ENCODE data around the gene TRIM45. TPM values are rescaled to one million over a fixed set of nuclear protein-coding genes. Genes with fewer than 3 reads are reported as not detected.

The TRIM45 gene
- polyA plus RNA-seq, 1 of the 3 experiments (the other 2 are of a cell fraction), result 7.4 TPM

DNA sequence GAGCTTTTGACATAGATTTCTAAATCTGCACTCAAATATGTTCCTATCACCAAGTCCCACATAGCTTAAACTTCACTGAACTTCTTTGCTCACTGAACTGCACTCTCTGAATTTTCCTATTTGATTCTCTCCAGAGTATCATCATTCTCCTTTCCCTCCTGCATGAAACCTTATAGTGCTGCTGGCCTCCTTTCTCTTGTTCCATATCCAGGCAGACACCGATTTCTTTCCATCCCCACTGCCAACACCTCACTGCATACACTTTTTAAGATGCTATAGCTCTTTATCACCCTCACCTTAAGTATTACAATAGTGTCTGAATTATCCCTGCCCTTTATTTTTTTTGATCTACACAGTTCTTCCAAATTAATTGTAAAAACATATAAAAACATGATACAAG is 3.1 kb upstream of the TRIM45 start:
- H3K36me3 ChIP-seq (replicated peaks in 1 of 2; ENCODE audit: control insufficient read depth in 1 of 2, insufficient read depth in 2 of 2, low read length in 1 of 2), result no peaks in the 10 kb centered on the region
- no peaks in the 10 kb centered on the region for H3F3A ChIP-seq (replicated peaks; ENCODE audit: insufficient read depth)
- H3K79me2 ChIP-seq (ENCODE audit: insufficient read depth), result peaks cover 6% of the 10 kb centered on the region
- H3K9me3 ChIP-seq, result no peaks in the 10 kb centered on the region
- no peaks in the 10 kb centered on the region for H3K27me3 ChIP-seq (ENCODE audit: insufficient read depth)
- H3K4me2 ChIP-seq, result no peak overlapping the region
- peaks cover 10 to 12% of the 10 kb centered on the region in 2 experiments for H3K4me1 ChIP-seq (ENCODE audit: control insufficient read depth in 1 of 2, insufficient read depth in 2 of 2, low read depth in 1 of 2, low read length in 1 of 2)
- no peaks in the 10 kb centered on the region for H4K20me1 ChIP-seq (ENCODE audit: insufficient read depth)
- no peak overlapping the region for H3K4me3 ChIP-seq (ENCODE audit: low read depth in 2 of 2, low read length in 1 of 2)
- no peak for DNase-seq
- ChIA-PET CTCF (interaction anchor here (0.9 to 3.8 kb wide), 3 partner anchors 57 to 160 kb away, joined by 4 to 27 read pairs (median 24); no protein-coding TSS in a partner anchor), POLR2A (interaction anchor here (0.8 kb wide), 1 partner anchor 57 kb away, joined by 3 read pairs; no protein-coding TSS in a partner anchor)
- no peak overlapping the region for H3K27ac ChIP-seq (ENCODE audit: low read depth in 2 of 2, low read length in 1 of 2)
- H2AFZ ChIP-seq (ENCODE audit: low read depth), result no peak overlapping the region
- H3K9me2 ChIP-seq, result no peaks in the 10 kb centered on the region
- no peak for TF ChIP-seq EZH2phosphoT487 (IDR thresholded peaks at IDR 0.05; ENCODE audit: borderline replicate concordance, low read depth)
- TF ChIP-seq JUND (IDR thresholded peaks at IDR 0.05), result no peak
- no peak for TF ChIP-seq SMC3 (IDR thresholded peaks at IDR 0.05; ENCODE audit: low read depth, low read length)
- TF ChIP-seq EP300 (IDR thresholded peaks at IDR 0.05; ENCODE audit: borderline replicate concordance in 1 of 2, low read depth in 1 of 2, low read length in 1 of 2), result no peak
- TF ChIP-seq POLR2AphosphoS5 (IDR thresholded peaks at IDR 0.05; ENCODE audit: low read depth, low read length), result no peak
- TF ChIP-seq MXI1 (IDR thresholded peaks at IDR 0.05; ENCODE audit: low read depth, low read length), result no peak
- TF ChIP-seq RFX5 (IDR thresholded peaks at IDR 0.05; ENCODE audit: low read length), result no peak
- TF ChIP-seq TAF1 (IDR thresholded peaks at IDR 0.05; ENCODE audit: borderline replicate concordance, low read depth, low read length), result no peak
- TF ChIP-seq, protein P1, sequence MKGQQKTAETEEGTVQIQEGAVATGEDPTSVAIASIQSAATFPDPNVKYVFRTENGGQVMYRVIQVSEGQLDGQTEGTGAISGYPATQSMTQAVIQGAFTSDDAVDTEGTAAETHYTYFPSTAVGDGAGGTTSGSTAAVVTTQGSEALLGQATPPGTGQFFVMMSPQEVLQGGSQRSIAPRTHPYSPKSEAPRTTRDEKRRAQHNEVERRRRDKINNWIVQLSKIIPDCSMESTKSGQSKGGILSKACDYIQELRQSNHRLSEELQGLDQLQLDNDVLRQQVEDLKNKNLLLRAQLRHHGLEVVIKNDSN (IDR thresholded peaks at IDR 0.05; ENCODE audit: borderline replicate concordance, low read depth), result no peak
- TF ChIP-seq TEAD4 (IDR thresholded peaks at IDR 0.05; ENCODE audit: borderline replicate concordance, insufficient read depth), result no peak
- TF ChIP-seq FOSL2 (IDR thresholded peaks at IDR 0.05; ENCODE audit: borderline replicate concordance, low read depth), result no peak
- no peak for TF ChIP-seq MEF2A (IDR thresholded peaks at IDR 0.05; ENCODE audit: borderline replicate concordance, low read depth)
- no peak overlapping the region for H3K9ac ChIP-seq
- 18% methylated on average over 1 of the region's 1 CpG for WGBS (ENCODE audit: low lambda C conversion rate)

DNA sequence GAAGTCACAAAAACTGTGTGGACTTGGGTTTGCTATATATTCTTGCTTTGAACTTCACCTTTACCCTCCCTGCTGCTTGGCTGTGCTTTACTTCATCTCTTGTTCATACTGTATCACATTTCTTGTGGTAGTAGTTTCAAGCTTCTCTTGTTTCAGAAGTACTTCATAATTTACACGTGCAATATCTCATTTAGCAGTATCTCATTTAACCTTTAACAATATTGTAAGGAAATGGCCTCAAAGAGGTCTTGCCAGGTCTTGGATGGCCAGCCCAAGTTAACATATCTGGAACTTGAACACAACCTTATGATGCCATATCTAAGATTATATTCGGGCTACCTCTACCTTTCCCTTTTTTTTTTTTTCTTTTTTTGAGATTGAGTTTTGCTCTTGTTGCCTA is 1.7 kb upstream of the TRIM45 start:
- H3K4me2 ChIP-seq, result no peak overlapping the region
- no peak overlapping the region for H3K9ac ChIP-seq
- POLR2A ChIA-PET, result no interaction called here
- no peaks in the 10 kb centered on the region for H3K9me3 ChIP-seq
- peaks cover 9 to 10% of the 10 kb centered on the region in 2 experiments; a peak in 3 of 4 replicates for H3K4me1 ChIP-seq (ENCODE audit: control insufficient read depth in 1 of 2, insufficient read depth in 2 of 2, low read depth in 1 of 2, low read length in 1 of 2)
- H4K20me1 ChIP-seq (ENCODE audit: insufficient read depth), result no peaks in the 10 kb centered on the region
- H3K36me3 ChIP-seq (replicated peaks in 1 of 2; ENCODE audit: control insufficient read depth in 1 of 2, insufficient read depth in 2 of 2, low read length in 1 of 2), result no peaks in the 10 kb centered on the region
- TF ChIP-seq CHD2 (IDR thresholded peaks at IDR 0.05; ENCODE audit: low read length, partially characterized antibody), result no peak
- TF ChIP-seq, protein P2, sequence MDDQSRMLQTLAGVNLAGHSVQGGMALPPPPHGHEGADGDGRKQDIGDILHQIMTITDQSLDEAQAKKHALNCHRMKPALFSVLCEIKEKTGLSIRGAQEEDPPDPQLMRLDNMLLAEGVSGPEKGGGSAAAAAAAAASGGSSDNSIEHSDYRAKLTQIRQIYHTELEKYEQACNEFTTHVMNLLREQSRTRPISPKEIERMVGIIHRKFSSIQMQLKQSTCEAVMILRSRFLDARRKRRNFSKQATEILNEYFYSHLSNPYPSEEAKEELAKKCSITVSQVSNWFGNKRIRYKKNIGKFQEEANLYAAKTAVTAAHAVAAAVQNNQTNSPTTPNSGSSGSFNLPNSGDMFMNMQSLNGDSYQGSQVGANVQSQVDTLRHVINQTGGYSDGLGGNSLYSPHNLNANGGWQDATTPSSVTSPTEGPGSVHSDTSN (IDR thresholded peaks at IDR 0.05), result no peak
- TF ChIP-seq RFX5 (IDR thresholded peaks at IDR 0.05; ENCODE audit: low read length), result no peak
- no peak for TF ChIP-seq TEAD4 (IDR thresholded peaks at IDR 0.05; ENCODE audit: borderline replicate concordance, insufficient read depth)
- TF ChIP-seq, protein P3, sequence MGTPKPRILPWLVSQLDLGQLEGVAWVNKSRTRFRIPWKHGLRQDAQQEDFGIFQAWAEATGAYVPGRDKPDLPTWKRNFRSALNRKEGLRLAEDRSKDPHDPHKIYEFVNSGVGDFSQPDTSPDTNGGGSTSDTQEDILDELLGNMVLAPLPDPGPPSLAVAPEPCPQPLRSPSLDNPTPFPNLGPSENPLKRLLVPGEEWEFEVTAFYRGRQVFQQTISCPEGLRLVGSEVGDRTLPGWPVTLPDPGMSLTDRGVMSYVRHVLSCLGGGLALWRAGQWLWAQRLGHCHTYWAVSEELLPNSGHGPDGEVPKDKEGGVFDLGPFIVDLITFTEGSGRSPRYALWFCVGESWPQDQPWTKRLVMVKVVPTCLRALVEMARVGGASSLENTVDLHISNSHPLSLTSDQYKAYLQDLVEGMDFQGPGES (IDR thresholded peaks at IDR 0.05; ENCODE audit: low read depth, low read length), result no peak
- CTCF ChIA-PET, result interaction anchor here (0.6 to 3.8 kb wide), 9 partner anchors 9 to 398 kb away, joined by 3 to 27 read pairs (median 4); no protein-coding TSS in a partner anchor
- no peaks in the 10 kb centered on the region for H3F3A ChIP-seq (replicated peaks; ENCODE audit: insufficient read depth)
- peaks cover 6% of the 10 kb centered on the region for H3K79me2 ChIP-seq (ENCODE audit: insufficient read depth)
- H3K4me3 ChIP-seq (ENCODE audit: low read depth in 2 of 2, low read length in 1 of 2), result no peak overlapping the region
- no peak overlapping the region for H2AFZ ChIP-seq (ENCODE audit: low read depth)
- no peaks in the 10 kb centered on the region for H3K9me2 ChIP-seq
- WGBS (ENCODE audit: low lambda C conversion rate), result 94% methylated on average over 2 of the region's 2 CpGs
- no peak overlapping the region for H3K27ac ChIP-seq (ENCODE audit: low read depth in 2 of 2, low read length in 1 of 2)
- no peak for DNase-seq
- no peaks in the 10 kb centered on the region for H3K27me3 ChIP-seq (ENCODE audit: insufficient read depth)

Measured in SK-N-SH (cell line).